H1 (cell line): ENCODE data around the gene ARGLU1. TPM values are rescaled to one million over a fixed set of nuclear protein-coding genes. Genes with fewer than 3 reads are reported as not detected.

Experiments
- BCL11A ChIP-seq, 2 experiments: IDR thresholded peaks; one replicate each; pipeline ENCODE4 v1.6.1; 2011; ENCODE audit warnings: low read depth in 2 of 2, low read length in 2 of 2, mild to moderate bottlenecking in 2 of 2
- JUN ChIP-seq: IDR thresholded peaks from 2 replicates; pipeline ENCODE4 v1.6.1; 2011; ENCODE audit warnings: low read depth, mild to moderate bottlenecking, improper control_type of control experiment, low read length
- POU5F1 ChIP-seq: IDR thresholded peaks from 2 replicates; pipeline ENCODE4 v1.6.1; 2011; ENCODE audit warnings: low read depth, mild to moderate bottlenecking, low read length, moderate library complexity
- TAF1 ChIP-seq: IDR thresholded peaks from 2 replicates; pipeline ENCODE4 v1.6.1; 2011; ENCODE audit warnings: mild to moderate bottlenecking, low read depth, low read length
- TCF12 ChIP-seq: IDR thresholded peaks from 2 replicates; pipeline ENCODE4 v1.6.1; 2011; ENCODE audit warnings: low read depth, mild to moderate bottlenecking, low read length
- polyA plus RNA-seq, 7 experiments: library from polyadenylated mRNA; depleted of rRNA in 3 of 7; stranded (reverse) in 5 of 7; unstranded in 2 of 7; fragments of >200 nt in 5 of 7; fragments of 200-250 nt in 2 of 7; gene quantifications; 1 replicate in 5 of 7; 2 replicates in 1 of 7; 4 replicates in 1 of 7; pipeline versions ENCODE4 v1.2.1 to v1.2.3, GENCODE V29; 2011 to 2013; ENCODE audit warnings: missing spikeins in 2 of 7, mixed read lengths in 2 of 7
- total RNA-seq: library from RNA; stranded (reverse); fragmentation: NEBNext Ultra II Directional; extraction: Animal tissue kit (Norgen Biotek cat#: 25700); gene quantifications from 2 replicates; pipeline ENCODE4 v1.2.1, GENCODE V29; 2021
- TF ChIP-seq, protein P1 (sequence below), 3 experiments: IDR thresholded peaks; 1 replicate in 2 of 3; 2 replicates in 1 of 3; pipeline versions ENCODE4 v1.5.1 to v1.6.1; 2011; ENCODE audit warnings: low read length in 3 of 3, mild to moderate bottlenecking in 3 of 3, inconsistent platforms in 2 of 3, low read depth in 1 of 3, moderate library complexity in 1 of 3; ENCODE audit not compliant: insufficient read depth in 1 of 3; ENCODE audit errors: control extremely low read depth in 1 of 3

The ARGLU1 gene
- total and polyA plus RNA-seq, 2 of the 8 experiments (the other 6 are each of a cell fraction or from before 2014, with no cell fraction given), result 47.8 to 84.9 TPM

DNA sequence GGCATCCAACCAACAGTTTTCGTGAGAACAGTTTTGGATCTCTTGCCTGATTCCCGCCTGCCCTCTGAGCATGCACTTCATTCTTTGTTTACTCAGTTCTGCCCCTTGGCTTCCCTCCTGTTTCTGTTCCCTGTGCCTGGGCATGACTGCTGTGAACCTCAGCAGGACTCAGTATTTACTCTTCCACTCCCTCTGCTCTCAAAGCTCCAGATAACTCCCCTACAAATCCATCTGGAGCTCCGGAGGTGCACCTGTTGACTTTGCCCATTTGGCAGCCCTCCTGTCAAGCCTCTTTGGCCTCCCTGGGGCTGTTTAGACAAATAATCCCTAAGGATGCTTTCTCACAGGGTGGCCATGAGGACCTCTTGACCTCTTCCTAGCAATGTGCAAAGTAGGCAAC, 34.2 kb upstream of the ARGLU1 start (continued):
- TF ChIP-seq, protein P1, sequence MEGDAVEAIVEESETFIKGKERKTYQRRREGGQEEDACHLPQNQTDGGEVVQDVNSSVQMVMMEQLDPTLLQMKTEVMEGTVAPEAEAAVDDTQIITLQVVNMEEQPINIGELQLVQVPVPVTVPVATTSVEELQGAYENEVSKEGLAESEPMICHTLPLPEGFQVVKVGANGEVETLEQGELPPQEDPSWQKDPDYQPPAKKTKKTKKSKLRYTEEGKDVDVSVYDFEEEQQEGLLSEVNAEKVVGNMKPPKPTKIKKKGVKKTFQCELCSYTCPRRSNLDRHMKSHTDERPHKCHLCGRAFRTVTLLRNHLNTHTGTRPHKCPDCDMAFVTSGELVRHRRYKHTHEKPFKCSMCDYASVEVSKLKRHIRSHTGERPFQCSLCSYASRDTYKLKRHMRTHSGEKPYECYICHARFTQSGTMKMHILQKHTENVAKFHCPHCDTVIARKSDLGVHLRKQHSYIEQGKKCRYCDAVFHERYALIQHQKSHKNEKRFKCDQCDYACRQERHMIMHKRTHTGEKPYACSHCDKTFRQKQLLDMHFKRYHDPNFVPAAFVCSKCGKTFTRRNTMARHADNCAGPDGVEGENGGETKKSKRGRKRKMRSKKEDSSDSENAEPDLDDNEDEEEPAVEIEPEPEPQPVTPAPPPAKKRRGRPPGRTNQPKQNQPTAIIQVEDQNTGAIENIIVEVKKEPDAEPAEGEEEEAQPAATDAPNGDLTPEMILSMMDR (IDR thresholded peaks at IDR 0.05; ENCODE audit: control extremely low read depth in 1 of 3, insufficient read depth in 1 of 3, low read depth in 1 of 3, low read length in 3 of 3), result no peak
- TF ChIP-seq BCL11A (IDR thresholded peaks at IDR 0.05; ENCODE audit: low read depth in 2 of 2, low read length in 2 of 2) (no peak), TAF1 (no peak), POU5F1 (no peak), TCF12 (no peak), JUN (no peak)
